ENCODE data around the gene CNTN1. TPM values are rescaled to one million over a fixed set of nuclear protein-coding genes. Genes with fewer than 3 reads are reported as not detected.

Gene CNTN1
- total and polyA plus RNA-seq, 2 of the 13 experiments (the other 11 are each of a cell fraction or from before 2014, with no cell fraction given): 0.01 to 0.07 TPM

DNA sequence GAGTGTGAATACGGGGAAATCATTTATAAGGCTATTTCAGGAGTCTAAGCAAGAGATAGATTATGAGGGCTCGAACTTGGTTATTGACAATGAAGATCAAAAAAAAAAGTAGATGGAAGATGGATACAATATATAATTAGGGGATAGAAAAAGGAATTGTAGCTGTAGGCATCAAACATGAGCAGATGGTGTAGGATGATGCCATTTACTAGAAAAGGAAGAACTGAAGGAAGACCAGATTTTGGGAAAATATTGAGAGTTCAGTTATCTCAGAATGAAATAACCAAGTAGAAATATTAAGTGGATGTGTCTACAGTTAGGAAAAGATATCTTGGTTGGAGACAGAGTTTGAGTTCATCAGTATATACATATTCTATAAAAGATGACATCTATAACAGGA is 109.6 kb downstream of the CNTN1 start:
- POLR2A ChIA-PET: no interaction called here
- in situ Hi-C loops (cut with HindIII; ENCODE audit: extremely low pct_ligation_motif_present, low pct_unique_long_range_greater_than_20kb) (no loop called here), intact Hi-C loops (cut with micrococcal nuclease; ENCODE audit: unreplicated experiment) (no loop called here)
- no peak for ATAC-seq
- Histone ChIP-seq H3K27ac (ENCODE audit: extremely low read length, insufficient read depth, low read length) (no peak overlapping the region), H3K4me2 (ENCODE audit: low read depth, low read length) (no peak overlapping the region), H3K9ac (ENCODE audit: insufficient read depth, low read depth, low read length) (no peak overlapping the region), H3K36me3 (replicated peaks in 1 of 2; ENCODE audit: control insufficient read depth in 1 of 2, insufficient read depth in 2 of 2, low read length in 2 of 2) (no peaks in the 10 kb centered on the region), H3K9me3 (ENCODE audit: low read length) (no peaks in the 10 kb centered on the region), H3K4me3 (replicated peaks in 1 of 3; ENCODE audit: insufficient read depth in 1 of 3, low read depth in 2 of 3, low read length in 3 of 3) (no peak overlapping the region), H4K20me1 (ENCODE audit: insufficient read depth, low read length) (no peaks in the 10 kb centered on the region), H3K27me3 (ENCODE audit: control insufficient read depth in 1 of 2, insufficient read depth in 2 of 2, low read length in 2 of 2) (no peaks in the 10 kb centered on the region), H3K4me1 (ENCODE audit: insufficient read depth, low read length) (no peaks in the 10 kb centered on the region), H3K79me2 (ENCODE audit: insufficient read depth, low read length) (no peaks in the 10 kb centered on the region), H2AFZ (ENCODE audit: low read length) (no peak overlapping the region)
- no TSS peak for BruUV-seq (replicated peaks)
- DNase-seq (ENCODE audit: low spot score): no peak
- TF ChIP-seq DRAP1 (CRISPR knock-in tag; IDR thresholded peaks at IDR 0.05): no peak
- no peak for TF ChIP-seq RFXAP (CRISPR knock-in tag; IDR thresholded peaks at IDR 0.05; ENCODE audit: borderline replicate concordance)
- no peak for TF ChIP-seq YY1 (IDR thresholded peaks at IDR 0.05; ENCODE audit: insufficient read depth, insufficient replicate concordance, low read depth, low read length)
- TF ChIP-seq ZNF572 (CRISPR knock-in tag; IDR thresholded peaks at IDR 0.05): no peak
- no peak for TF ChIP-seq ZNF260 (CRISPR knock-in tag; IDR thresholded peaks at IDR 0.05; ENCODE audit: borderline replicate concordance, low read depth)
- no peak for TF ChIP-seq ZNF101 (CRISPR knock-in tag; IDR thresholded peaks at IDR 0.05; ENCODE audit: borderline replicate concordance, low read depth)
- TF ChIP-seq KLF15 (CRISPR knock-in tag; IDR thresholded peaks at IDR 0.05; ENCODE audit: borderline replicate concordance): no peak
- TF ChIP-seq, protein P1, sequence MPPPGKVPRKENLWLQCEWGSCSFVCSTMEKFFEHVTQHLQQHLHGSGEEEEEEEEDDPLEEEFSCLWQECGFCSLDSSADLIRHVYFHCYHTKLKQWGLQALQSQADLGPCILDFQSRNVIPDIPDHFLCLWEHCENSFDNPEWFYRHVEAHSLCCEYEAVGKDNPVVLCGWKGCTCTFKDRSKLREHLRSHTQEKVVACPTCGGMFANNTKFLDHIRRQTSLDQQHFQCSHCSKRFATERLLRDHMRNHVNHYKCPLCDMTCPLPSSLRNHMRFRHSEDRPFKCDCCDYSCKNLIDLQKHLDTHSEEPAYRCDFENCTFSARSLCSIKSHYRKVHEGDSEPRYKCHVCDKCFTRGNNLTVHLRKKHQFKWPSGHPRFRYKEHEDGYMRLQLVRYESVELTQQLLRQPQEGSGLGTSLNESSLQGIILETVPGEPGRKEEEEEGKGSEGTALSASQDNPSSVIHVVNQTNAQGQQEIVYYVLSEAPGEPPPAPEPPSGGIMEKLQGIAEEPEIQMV (CRISPR knock-in tag; IDR thresholded peaks at IDR 0.05; ENCODE audit: low read depth): no peak
- TF ChIP-seq, protein P2, sequence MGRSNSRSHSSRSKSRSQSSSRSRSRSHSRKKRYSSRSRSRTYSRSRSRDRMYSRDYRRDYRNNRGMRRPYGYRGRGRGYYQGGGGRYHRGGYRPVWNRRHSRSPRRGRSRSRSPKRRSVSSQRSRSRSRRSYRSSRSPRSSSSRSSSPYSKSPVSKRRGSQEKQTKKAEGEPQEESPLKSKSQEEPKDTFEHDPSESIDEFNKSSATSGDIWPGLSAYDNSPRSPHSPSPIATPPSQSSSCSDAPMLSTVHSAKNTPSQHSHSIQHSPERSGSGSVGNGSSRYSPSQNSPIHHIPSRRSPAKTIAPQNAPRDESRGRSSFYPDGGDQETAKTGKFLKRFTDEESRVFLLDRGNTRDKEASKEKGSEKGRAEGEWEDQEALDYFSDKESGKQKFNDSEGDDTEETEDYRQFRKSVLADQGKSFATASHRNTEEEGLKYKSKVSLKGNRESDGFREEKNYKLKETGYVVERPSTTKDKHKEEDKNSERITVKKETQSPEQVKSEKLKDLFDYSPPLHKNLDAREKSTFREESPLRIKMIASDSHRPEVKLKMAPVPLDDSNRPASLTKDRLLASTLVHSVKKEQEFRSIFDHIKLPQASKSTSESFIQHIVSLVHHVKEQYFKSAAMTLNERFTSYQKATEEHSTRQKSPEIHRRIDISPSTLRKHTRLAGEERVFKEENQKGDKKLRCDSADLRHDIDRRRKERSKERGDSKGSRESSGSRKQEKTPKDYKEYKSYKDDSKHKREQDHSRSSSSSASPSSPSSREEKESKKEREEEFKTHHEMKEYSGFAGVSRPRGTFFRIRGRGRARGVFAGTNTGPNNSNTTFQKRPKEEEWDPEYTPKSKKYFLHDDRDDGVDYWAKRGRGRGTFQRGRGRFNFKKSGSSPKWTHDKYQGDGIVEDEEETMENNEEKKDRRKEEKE (IDR thresholded peaks at IDR 0.05): no peak
- TF ChIP-seq ZNF326 (CRISPR knock-in tag; IDR thresholded peaks at IDR 0.05; ENCODE audit: borderline replicate concordance): no peak
- 0% methylated on average over 2 of the region's 2 CpGs for WGBS (ENCODE audit: low lambda C conversion rate)
- FAIRE-seq: no peak
- CTCF ChIA-PET (ENCODE audit: low intra/inter-chr PET ratio, low total read pairs): no interaction called here

Data from HepG2 (cell line).